ENCODE data around the gene C11orf86.

DNA sequence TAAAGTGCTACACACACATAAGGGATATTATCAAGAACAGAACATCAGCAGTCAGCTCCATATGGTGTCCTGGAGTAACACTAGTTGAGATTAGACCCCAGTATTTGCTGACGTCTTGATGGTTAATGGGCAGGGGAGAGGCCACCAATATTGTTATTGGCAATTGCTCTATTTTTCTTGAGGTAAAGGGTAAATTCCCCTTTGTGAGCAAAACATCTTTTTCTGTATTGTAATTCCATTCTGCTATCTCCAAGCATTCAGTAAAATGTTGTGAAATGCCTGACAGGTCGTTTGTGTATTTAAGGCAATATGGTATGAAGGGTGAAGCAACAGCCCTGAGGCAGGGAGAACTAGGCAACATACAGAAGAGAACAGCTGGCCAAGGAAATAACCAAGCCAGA lies 38.8 kb upstream of the C11orf86 start:
- TF ChIP-seq, protein P1, sequence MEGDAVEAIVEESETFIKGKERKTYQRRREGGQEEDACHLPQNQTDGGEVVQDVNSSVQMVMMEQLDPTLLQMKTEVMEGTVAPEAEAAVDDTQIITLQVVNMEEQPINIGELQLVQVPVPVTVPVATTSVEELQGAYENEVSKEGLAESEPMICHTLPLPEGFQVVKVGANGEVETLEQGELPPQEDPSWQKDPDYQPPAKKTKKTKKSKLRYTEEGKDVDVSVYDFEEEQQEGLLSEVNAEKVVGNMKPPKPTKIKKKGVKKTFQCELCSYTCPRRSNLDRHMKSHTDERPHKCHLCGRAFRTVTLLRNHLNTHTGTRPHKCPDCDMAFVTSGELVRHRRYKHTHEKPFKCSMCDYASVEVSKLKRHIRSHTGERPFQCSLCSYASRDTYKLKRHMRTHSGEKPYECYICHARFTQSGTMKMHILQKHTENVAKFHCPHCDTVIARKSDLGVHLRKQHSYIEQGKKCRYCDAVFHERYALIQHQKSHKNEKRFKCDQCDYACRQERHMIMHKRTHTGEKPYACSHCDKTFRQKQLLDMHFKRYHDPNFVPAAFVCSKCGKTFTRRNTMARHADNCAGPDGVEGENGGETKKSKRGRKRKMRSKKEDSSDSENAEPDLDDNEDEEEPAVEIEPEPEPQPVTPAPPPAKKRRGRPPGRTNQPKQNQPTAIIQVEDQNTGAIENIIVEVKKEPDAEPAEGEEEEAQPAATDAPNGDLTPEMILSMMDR (conservative IDR thresholded peaks at IDR 0.05; ENCODE audit: low read length), result no peak
- no peak for TF ChIP-seq EZH2phosphoT487 (IDR thresholded peaks at IDR 0.05; ENCODE audit: borderline replicate concordance)

Data from Loucy (cell line).